IMR-90 (cell line): ENCODE measurements around the gene OTUD5. TPM values are rescaled to one million over a fixed set of nuclear protein-coding genes. Genes with fewer than 3 reads are reported as not detected.

Experiments used
- ATAC-seq: fragments of 200-7000 bp; cut with Tn5 transposase; 2 replicates; pipeline ENCODE4 v1.9.1; 2020; ENCODE audit warnings: low read depth, mild to moderate bottlenecking, moderate library complexity
- BruUV-seq: library from RNA; stranded (reverse); fragments of 400-500 nt; replicated peaks from 2 replicates; lab custom pipeline; 2021; lab: Mats Ljungman, UMichigan
- CTCF ChIA-PET: fragments of 300-600 bp; formaldehyde crosslinking; extraction: SDS; loops from one replicate; lab custom pipeline; 2021; ENCODE audit warnings: antibody characterized with exemption; lab: Yijun Ruan, JAX
- POLR2A ChIA-PET: fragments of 300-600 bp; sonication (Branson Sonifier 250); formaldehyde crosslinking; loops from one replicate; lab custom pipeline; 2022; ENCODE audit warnings: antibody characterized with exemption; ENCODE audit not compliant: unreplicated experiment; lab: Charles Lee
- DNase-seq: peaks from one replicate; pipeline ENCODE4 v3.0.0; 2013
- H2AFZ ChIP-seq: replicated peaks from 2 replicates; pipeline ENCODE3; 2013; ENCODE audit warnings: low read length, mild to moderate bottlenecking; ENCODE audit not compliant: poor library complexity
- H2AK5ac ChIP-seq: 2 replicates; pipeline ENCODE4 v1.6.1; 2013; ENCODE audit warnings: low read depth, low read length, inconsistent platforms
- H2AK9ac ChIP-seq: replicated peaks from 2 replicates; pipeline ENCODE3; 2013; ENCODE audit warnings: mild to moderate bottlenecking, low read depth, low read length, moderate library complexity; ENCODE audit not compliant: poor library complexity
- H2BK120ac ChIP-seq: 2 replicates; pipeline ENCODE4 v1.6.1; 2013; ENCODE audit warnings: low read depth, low read length, inconsistent platforms
- H2BK15ac ChIP-seq: 3 replicates; pipeline ENCODE4 v1.6.1; 2013; ENCODE audit warnings: low read depth, low read length, inconsistent platforms
- H2BK20ac ChIP-seq: 2 replicates; pipeline ENCODE4 v1.6.1; 2013; ENCODE audit warnings: low read depth, mild to moderate bottlenecking, inconsistent platforms, low read length, moderate library complexity
- H2BK5ac ChIP-seq: 2 replicates; pipeline ENCODE4 v1.6.1; 2013; ENCODE audit warnings: mild to moderate bottlenecking, low read depth, low read length, inconsistent platforms; ENCODE audit not compliant: poor library complexity, severe bottlenecking
- H3K14ac ChIP-seq: replicated peaks from 2 replicates; pipeline ENCODE4 v1.6.1; 2013; ENCODE audit warnings: low read depth, low read length, inconsistent platforms
- H3K18ac ChIP-seq: 2 replicates; pipeline ENCODE4 v1.6.1; 2013; ENCODE audit warnings: low read depth, low read length, control low read depth
- H3K23ac ChIP-seq: 2 replicates; pipeline ENCODE4 v1.6.1; 2013; ENCODE audit warnings: low read depth, low read length, inconsistent platforms
- H3K27ac ChIP-seq: 2 replicates; pipeline ENCODE4 v1.5.1; 2013; ENCODE audit warnings: mild to moderate bottlenecking, control low read depth, low read length; ENCODE audit not compliant: insufficient read depth
- H3K27me3 ChIP-seq: 2 replicates; pipeline ENCODE4 v1.6.1; 2013; ENCODE audit warnings: low read length; ENCODE audit not compliant: control insufficient read depth, insufficient read depth
- H3K36me3 ChIP-seq: 2 replicates; pipeline ENCODE4 v1.6.1; 2013; ENCODE audit warnings: low read length, mixed read lengths; ENCODE audit not compliant: control insufficient read depth, insufficient read depth
- H3K4ac ChIP-seq: 2 replicates; pipeline ENCODE4 v1.6.1; 2013; ENCODE audit warnings: low read depth, low read length, inconsistent platforms
- H3K4me1 ChIP-seq: 2 replicates; pipeline ENCODE4 v1.6.1; 2013; ENCODE audit warnings: low read length, mixed read lengths; ENCODE audit not compliant: control insufficient read depth, insufficient read depth
- H3K4me2 ChIP-seq: 2 replicates; pipeline ENCODE4 v1.6.1; 2013; ENCODE audit warnings: low read depth, mild to moderate bottlenecking, control low read depth, low read length, moderate library complexity
- H3K4me3 ChIP-seq: 2 replicates; pipeline ENCODE4 v1.5.1; 2013; ENCODE audit warnings: low read depth, mild to moderate bottlenecking, control low read depth, low read length, moderate library complexity; ENCODE audit not compliant: insufficient read depth
- H3K56ac ChIP-seq: 2 replicates; pipeline ENCODE4 v1.6.1; 2013; ENCODE audit warnings: low read length, inconsistent platforms; ENCODE audit not compliant: insufficient read depth; ENCODE audit errors: extremely low read depth
- H3K79me1 ChIP-seq, 2 experiments: 2 replicates each; pipeline ENCODE4 v1.6.1; 2013; ENCODE audit warnings: low read length in 2 of 2, inconsistent platforms in 1 of 2, low read depth in 1 of 2
- H3K9ac ChIP-seq: 2 replicates; pipeline ENCODE4 v1.6.1; 2013; ENCODE audit warnings: low read depth, low read length, control low read depth
- H3K9me1 ChIP-seq: 2 replicates; pipeline ENCODE4 v1.6.1; 2013; ENCODE audit warnings: low read length, inconsistent platforms; ENCODE audit not compliant: insufficient read depth
- H3K9me3 ChIP-seq: 2 replicates; pipeline ENCODE4 v1.6.1; 2013; ENCODE audit warnings: low read length; ENCODE audit not compliant: control insufficient read depth, insufficient read depth
- H4K20me1 ChIP-seq: 2 replicates; pipeline ENCODE4 v1.6.1; 2013; ENCODE audit warnings: low read length, inconsistent platforms; ENCODE audit not compliant: insufficient read depth
- H4K5ac ChIP-seq: 2 replicates; pipeline ENCODE4 v1.6.1; 2013; ENCODE audit warnings: mild to moderate bottlenecking, low read depth, low read length, control low read depth
- H4K8ac ChIP-seq, 2 experiments: 2 replicates each; pipeline ENCODE4 v1.6.1; 2013; ENCODE audit warnings: low read depth in 2 of 2, low read length in 2 of 2, control low read depth in 1 of 2, inconsistent platforms in 1 of 2
- H4K91ac ChIP-seq: 2 replicates; pipeline ENCODE4 v1.6.1; 2013; ENCODE audit warnings: low read depth, low read length, inconsistent platforms; ENCODE audit not compliant: insufficient read depth
- BHLHE40 ChIP-seq: fragments of 150-350 bp; IDR thresholded peaks from 2 replicates; pipeline ENCODE4 v1.6.1; 2016; ENCODE audit warnings: mild to moderate bottlenecking, low read depth, low read length
- CEBPB ChIP-seq: IDR thresholded peaks from 2 replicates; pipeline ENCODE4 v1.6.1; 2012; ENCODE audit warnings: low read depth, low read length, improper control_type of control experiment
- CHD1 ChIP-seq: IDR thresholded peaks from 2 replicates; pipeline ENCODE4 v1.6.1; 2012; ENCODE audit warnings: low read depth, low read length, improper control_type of control experiment
- CTCF ChIP-seq: conservative IDR thresholded peaks from 2 replicates; pipeline ENCODE4 v1.5.1; 2012; ENCODE audit warnings: mild to moderate bottlenecking, low read depth, low read length, improper control_type of control experiment
- ELK1 ChIP-seq: fragments of 150-350 bp; IDR thresholded peaks from 2 replicates; pipeline ENCODE4 v1.6.1; 2016; ENCODE audit warnings: low read depth, mild to moderate bottlenecking, low read length, moderate library complexity, borderline replicate concordance
- FOS ChIP-seq: fragments of 150-350 bp; IDR thresholded peaks from 2 replicates; pipeline ENCODE4 v1.6.1; 2016; ENCODE audit warnings: low read depth, low read length
- MAFK ChIP-seq: IDR thresholded peaks from 2 replicates; pipeline ENCODE4 v1.6.1; 2012; ENCODE audit warnings: low read depth, low read length, improper control_type of control experiment
- MAZ ChIP-seq: IDR thresholded peaks from 2 replicates; pipeline ENCODE4 v1.6.1; 2012; ENCODE audit warnings: low read depth, mild to moderate bottlenecking, low read length, improper control_type of control experiment, moderate library complexity, borderline replicate concordance
- MXI1 ChIP-seq: IDR thresholded peaks from 2 replicates; pipeline ENCODE4 v1.6.1; 2012; ENCODE audit warnings: low read depth, mild to moderate bottlenecking, low read length, moderate library complexity, borderline replicate concordance
- NFE2L2 ChIP-seq: fragments of 150-350 bp; IDR thresholded peaks from 2 replicates; pipeline ENCODE4 v1.6.1; 2016; ENCODE audit warnings: low read depth, mild to moderate bottlenecking, low read length
- POLR2A ChIP-seq: IDR thresholded peaks from 2 replicates; pipeline ENCODE4 v1.6.1; 2012; ENCODE audit warnings: mild to moderate bottlenecking, low read depth, low read length
- RAD21 ChIP-seq: IDR thresholded peaks from 2 replicates; pipeline ENCODE4 v1.6.1; 2012; ENCODE audit warnings: low read length, improper control_type of control experiment
- RCOR1 ChIP-seq: IDR thresholded peaks from 2 replicates; pipeline ENCODE4 v1.6.1; 2012; ENCODE audit warnings: mild to moderate bottlenecking, low read length, improper control_type of control experiment; ENCODE audit not compliant: insufficient replicate concordance
- RFX5 ChIP-seq: IDR thresholded peaks from 2 replicates; pipeline ENCODE4 v1.8.0; 2012; ENCODE audit warnings: low read depth, mild to moderate bottlenecking, low read length, moderate library complexity
- SMC3 ChIP-seq: fragments of 150-350 bp; IDR thresholded peaks from 2 replicates; pipeline ENCODE4 v1.6.1; 2016; ENCODE audit warnings: low read depth, mild to moderate bottlenecking, antibody characterized with exemption, low read length, moderate library complexity
- USF2 ChIP-seq: fragments of 150-350 bp; IDR thresholded peaks from 2 replicates; pipeline ENCODE4 v1.6.1; 2017; ENCODE audit warnings: mild to moderate bottlenecking, antibody characterized with exemption, low read length, low read depth
- WGBS, 2 experiments: methylation state at CpG; one replicate each; pipeline versions ENCODE4 v1.1.5 to v1.1.7; 2013; ENCODE audit warnings: missing lambda C conversion rate in 2 of 2; ENCODE audit not compliant: insufficient read length in 1 of 2; ENCODE audit errors: extremely low coverage in 2 of 2; 5-methylcytosine and 5-hydroxymethylcytosine counted together
- dilution Hi-C: fragments of 300-500 bp; cut with HindIII; formaldehyde crosslinking; loops from one replicate; pipeline ENCODE4 v1.14.3; 2018; ENCODE audit warnings: low sequenced_read_pairs; ENCODE audit not compliant: unreplicated experiment
- in situ Hi-C: fragments of 300-500 bp; cut with MboI; formaldehyde crosslinking; loops from 3 replicates; pipeline ENCODE4 v1.14.3; 2019; ENCODE audit warnings: low sequenced_read_pairs, inconsistent platforms, mixed read lengths
- intact Hi-C: fragments of 100-400 bp; cut with micrococcal nuclease; formaldehyde crosslinking; loops from 2 replicates; pipeline ENCODE4 v1.10.0; 2022
- polyA plus RNA-seq, 3 experiments: library from polyadenylated mRNA; depleted of rRNA; stranded (reverse); fragments of >200 nt; gene quantifications; 2 replicates each; pipeline ENCODE4 v1.2.3, GENCODE V29; 2012; ENCODE audit warnings: low replicate concordance in 1 of 3
- total RNA-seq: library from RNA; depleted of rRNA; stranded (reverse); fragments of >200 nt; gene quantifications from 2 replicates; pipeline ENCODE4 v1.2.3, GENCODE V29; 2012

OTUD5 gene
- total and polyA plus RNA-seq, 2 of the 4 experiments (the other 2 are of a cell fraction) = 30.6 to 50.4 TPM

GRCh38 chrX:48989483-48989882, 32.1 kb upstream of the OTUD5 start:
- Histone ChIP-seq H4K20me1 (no peaks in the 10 kb centered on the region), H2AK9ac (no peak overlapping the region), H3K9me3 (no peaks in the 10 kb centered on the region), H3K9ac (no peak overlapping the region), H4K91ac (no peak overlapping the region), H2BK5ac (no peak overlapping the region), H3K14ac (no peak overlapping the region), H4K5ac (no peak overlapping the region), H3K18ac (no peak overlapping the region), H3K4me1 (no peaks in the 10 kb centered on the region), H3K27ac (no peak overlapping the region), H3K4ac (no peak overlapping the region), H2BK20ac (no peak overlapping the region), H3K23ac (no peak overlapping the region), H3K27me3 (no peaks in the 10 kb centered on the region), H2AK5ac (no peak overlapping the region), H2BK15ac (no peak overlapping the region), H3K36me3 (peaks cover 18% of the 10 kb centered on the region), H2AFZ (no peak overlapping the region), H3K56ac (no peak overlapping the region), H3K79me1 (no peaks in the 10 kb centered on the region), H3K9me1 (no peaks in the 10 kb centered on the region), H3K4me2 (no peak overlapping the region), H4K8ac (no peak overlapping the region), H3K4me3 (no peak overlapping the region), H2BK120ac (no peak overlapping the region)
- BruUV-seq = no TSS peak
- POLR2A ChIA-PET = no interaction called here
- CTCF ChIA-PET = interaction anchor here (0.6 kb wide), 1 partner anchor 450 kb away, joined by 3 read pairs; no protein-coding TSS in a partner anchor
- TF ChIP-seq RAD21 (no peak), CTCF (no peak), NFE2L2 (no peak), RCOR1 (no peak), CEBPB (no peak), MAFK (no peak), POLR2A (no peak), ELK1 (no peak), BHLHE40 (no peak), USF2 (no peak), FOS (no peak), MXI1 (no peak), MAZ (no peak), SMC3 (no peak), CHD1 (no peak), RFX5 (no peak)
- dilution Hi-C loops = no loop called here
- WGBS, 2 experiments = no CpG with 5 or more reads among the region's 4 CpGs
- in situ Hi-C loops = no loop called here
- DNase-seq = no peak
- intact Hi-C loops = no loop called here
- ATAC-seq = no peak
